ENCODE data around the gene PRKCE. TPM values are rescaled to one million over a fixed set of nuclear protein-coding genes. Genes with fewer than 3 reads are reported as not detected.

Gene PRKCE
- total RNA-seq, 4 donors from 2014 or later = 20.0 to 29.7 (median 25.2) TPM

GRCh38 chr2:45938649-45939511 is 287.4 kb downstream of the PRKCE start:
- TF ChIP-seq CTCF (IDR thresholded peaks at IDR 0.05) = no peak
- TF ChIP-seq POLR2A (IDR thresholded peaks at IDR 0.05) = no peak
- Histone ChIP-seq H3K4me1 (peaks cover 0 to 27% (median 2%) of the 10 kb centered on the region in 4 donors), H3K9me3 (no peaks in the 10 kb centered on the region), H3K36me3 (no peaks in the 10 kb centered on the region), H3K4me3 (no peak overlapping the region), H3K27me3 (no peaks in the 10 kb centered on the region), H3K27ac (peak overlapping the region in 3 of 4 donors; percentile 16 to 60 (median 57))
- DNase-seq = peak in 2 of 3 donors; percentile 73 to 86

DNA sequence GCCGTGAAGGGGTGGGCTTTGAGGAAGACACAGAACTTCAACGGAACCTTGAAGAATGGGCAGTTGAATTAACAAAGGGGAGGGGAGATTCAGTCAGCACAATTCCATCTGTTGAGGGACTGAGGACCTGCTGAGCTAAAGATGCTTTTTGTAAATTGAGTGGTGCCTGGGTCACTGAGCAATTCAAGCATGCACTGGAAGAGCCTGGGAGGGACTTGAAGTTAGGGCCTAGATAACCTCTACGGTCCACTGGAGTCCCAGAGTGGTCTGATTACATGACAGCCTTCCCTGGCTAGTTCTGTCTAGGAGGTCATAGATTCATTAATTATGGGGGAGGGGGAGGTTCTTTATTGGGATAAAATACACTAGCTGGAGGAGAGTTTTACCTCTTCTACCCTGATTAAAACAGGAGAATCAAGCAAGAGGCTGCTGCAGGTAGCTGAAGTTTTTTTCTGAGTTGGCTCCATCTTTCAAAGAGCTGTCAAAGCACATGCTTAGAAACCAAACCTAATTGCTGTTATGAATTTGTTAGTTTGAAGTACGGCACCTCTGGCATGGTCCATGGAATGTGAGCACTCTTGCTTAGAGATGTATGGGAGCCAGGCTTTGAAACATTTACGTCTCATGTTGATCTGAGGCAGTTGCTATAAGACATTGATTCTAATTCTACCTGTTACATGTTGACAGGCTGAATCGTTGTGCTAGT is 290.2 kb downstream of the PRKCE start:
- H3K4me1 ChIP-seq = peaks cover 0 to 21% (median 0%) of the 10 kb centered on the region in 4 donors
- H3K27ac ChIP-seq = no peak overlapping the region
- DNase-seq = no peak
- no peaks in the 10 kb centered on the region for H3K27me3 ChIP-seq
- TF ChIP-seq POLR2A (IDR thresholded peaks at IDR 0.05) (no peak), CTCF (IDR thresholded peaks at IDR 0.05) (no peak)
- no peaks in the 10 kb centered on the region for H3K36me3 ChIP-seq
- no peak overlapping the region for H3K4me3 ChIP-seq
- H3K9me3 ChIP-seq = no peaks in the 10 kb centered on the region

DNA sequence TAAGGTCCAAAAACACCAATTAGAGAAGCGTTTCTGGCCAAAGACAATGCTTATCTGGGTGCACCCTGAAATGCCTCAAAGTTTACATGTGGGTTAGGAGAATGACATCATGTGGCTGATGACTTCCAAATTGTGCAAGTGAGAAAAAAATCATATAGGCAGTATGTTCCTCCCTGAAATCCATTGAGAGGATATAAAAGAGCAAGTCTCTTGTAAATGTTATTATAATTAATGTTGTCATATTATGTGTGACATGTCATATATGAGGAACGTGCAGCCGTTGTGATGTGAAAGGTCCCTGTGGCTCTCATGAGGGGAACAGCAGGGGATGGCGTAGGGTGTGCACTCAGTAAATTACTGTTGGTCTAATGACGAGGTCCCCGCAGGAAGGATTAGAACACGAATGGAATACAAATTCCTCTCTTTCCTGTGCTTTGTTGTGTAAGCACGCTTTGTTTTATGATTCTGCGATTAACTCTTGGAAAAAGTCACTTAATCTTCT is 290.8 kb downstream of the PRKCE start:
- H3K27ac ChIP-seq = no peak overlapping the region
- no peak for DNase-seq

GRCh38 chr2:45943219-45944044 is 292.0 kb downstream of the PRKCE start:
- no peak for TF ChIP-seq POLR2A (IDR thresholded peaks at IDR 0.05)
- no peak for TF ChIP-seq CTCF (IDR thresholded peaks at IDR 0.05)
- Histone ChIP-seq H3K36me3 (no peaks in the 10 kb centered on the region), H3K4me3 (no peak overlapping the region), H3K27me3 (no peaks in the 10 kb centered on the region), H3K4me1 (peaks cover 0 to 15% (median 0%) of the 10 kb centered on the region in 4 donors), H3K9me3 (no peaks in the 10 kb centered on the region), H3K27ac (peak overlapping the region in 1 of 4 donors; percentile 2)
- DNase-seq = no peak

More for the DNA sequence above, 290.8 kb downstream of the PRKCE start:
- Histone ChIP-seq H3K4me3 (no peak overlapping the region), H3K27me3 (no peaks in the 10 kb centered on the region), H3K4me1 (peaks cover 0 to 21% (median 0%) of the 10 kb centered on the region in 4 donors), H3K36me3 (no peaks in the 10 kb centered on the region), H3K9me3 (no peaks in the 10 kb centered on the region)
- TF ChIP-seq CTCF (IDR thresholded peaks at IDR 0.05) (no peak), POLR2A (IDR thresholded peaks at IDR 0.05) (no peak)

- TF ChIP-seq CTCF (IDR thresholded peaks at IDR 0.05) = no peak
- Histone ChIP-seq H3K27ac (peak overlapping the region in 1 of 4 donors; percentile 2), H3K36me3 (no peaks in the 10 kb centered on the region)
These were observed 292.6 kb downstream of the PRKCE start for GRCh38 chr2:45944074-45944473.

More at GRCh38 chr2:45944074-45944473, 292.6 kb downstream of the PRKCE start:
- DNase-seq = no peak
- peaks cover 0 to 11% (median 0%) of the 10 kb centered on the region in 4 donors for H3K4me1 ChIP-seq
- H3K4me3 ChIP-seq = no peak overlapping the region
- H3K9me3 ChIP-seq = no peaks in the 10 kb centered on the region
- no peaks in the 10 kb centered on the region for H3K27me3 ChIP-seq
